NCI-H2081 treated with DMSO at 0.1 percent for 48 hours (cell line): ENCODE measurements around the gene C7orf33.
A peak's percentile ranks its signal among the peaks of the same experiment; 100 is the strongest.
"Not testable (repeated sequence)": the region's sequence is repeated elsewhere in the genome, so short reads cannot be mapped to it uniquely, and the experiment has no call there.

Experiments
- DNase-seq: peaks from one replicate; lab custom pipeline; 2025; lab: John Stamatoyannopoulos, UW

Gene C7orf33

DNA sequence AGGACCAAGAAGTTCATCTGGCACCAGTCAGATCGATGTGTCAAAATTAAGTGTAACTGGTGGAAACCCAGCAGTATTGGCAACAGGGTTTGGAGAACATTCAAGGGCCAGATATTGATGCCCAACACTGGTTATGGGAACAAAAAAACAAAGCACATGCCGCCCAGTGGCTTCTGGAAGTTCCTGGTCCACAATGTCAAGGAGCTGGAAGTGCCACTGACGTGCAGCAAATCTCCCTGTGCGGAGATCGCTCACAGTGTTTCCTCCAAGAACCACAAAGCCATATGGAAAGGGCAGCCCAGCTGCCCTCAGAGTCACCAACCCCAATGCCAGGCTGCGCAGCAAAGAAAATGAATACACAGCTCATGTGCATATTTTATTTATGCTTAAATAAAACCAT, 10.1 kb upstream of the C7orf33 start:
- no peak for DNase-seq

- DNase-seq: no peak
These were observed 8.9 kb upstream of the C7orf33 start for GRCh38 chr7:148581624-148582023.

DNA sequence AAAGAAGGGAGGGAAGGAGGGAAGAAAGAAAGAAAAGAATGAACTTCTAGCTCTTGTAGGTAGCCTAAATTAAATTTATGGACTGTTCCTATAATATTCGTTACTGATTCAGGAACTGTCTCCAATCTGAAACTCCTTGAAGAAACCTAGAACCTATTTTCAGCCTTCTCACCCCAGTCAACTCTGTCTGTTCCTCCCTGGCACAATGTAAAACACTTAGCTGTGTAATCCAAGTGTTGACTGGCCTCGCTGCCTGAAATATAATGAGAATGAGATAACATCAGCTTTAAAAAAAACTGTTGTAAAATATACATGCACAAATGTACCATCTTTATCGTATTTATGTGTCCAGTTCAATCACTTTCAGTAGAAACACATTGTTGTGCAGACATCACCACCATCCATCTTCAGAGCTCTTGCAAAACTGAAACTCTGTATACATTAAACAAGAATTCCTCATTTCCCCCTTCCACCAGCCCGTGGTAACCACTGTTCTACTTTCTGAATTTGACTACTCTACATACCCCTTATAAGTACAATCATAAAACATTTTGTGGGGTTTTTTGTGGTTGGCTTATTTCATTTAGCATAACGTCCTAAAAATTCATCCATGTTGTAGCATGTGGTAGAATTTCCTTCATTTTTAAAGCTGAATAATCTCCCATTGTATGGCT, 6.3 kb upstream of the C7orf33 start:
- no peak for DNase-seq

GRCh38 chr7:148585399-148585798, 5.2 kb upstream of the C7orf33 start:
- DNase-seq: no peak

DNA sequence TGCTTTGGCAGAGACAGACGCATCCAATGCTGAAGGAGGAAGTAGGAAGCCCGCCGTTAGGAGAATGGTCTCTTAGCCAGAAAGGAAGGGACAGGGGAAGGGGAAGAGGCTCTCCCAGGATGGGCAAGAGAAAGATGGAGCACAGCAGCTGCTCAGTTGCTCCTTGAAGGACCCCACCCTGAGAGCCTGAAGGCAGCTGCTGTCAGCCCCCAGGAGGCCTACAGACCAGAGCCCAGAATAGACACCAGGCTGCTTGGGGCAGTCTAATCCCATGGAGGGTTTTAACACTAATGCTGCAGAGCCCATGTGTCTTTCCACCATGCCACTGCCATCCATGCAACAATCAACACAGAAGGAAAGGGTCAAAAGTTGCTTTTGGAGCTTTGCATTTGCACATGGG, 3.5 kb upstream of the C7orf33 start:
- no peak for DNase-seq

GRCh38 chr7:148588168-148588567, 2.4 kb upstream of the C7orf33 start:
- DNase-seq: no peak

DNA sequence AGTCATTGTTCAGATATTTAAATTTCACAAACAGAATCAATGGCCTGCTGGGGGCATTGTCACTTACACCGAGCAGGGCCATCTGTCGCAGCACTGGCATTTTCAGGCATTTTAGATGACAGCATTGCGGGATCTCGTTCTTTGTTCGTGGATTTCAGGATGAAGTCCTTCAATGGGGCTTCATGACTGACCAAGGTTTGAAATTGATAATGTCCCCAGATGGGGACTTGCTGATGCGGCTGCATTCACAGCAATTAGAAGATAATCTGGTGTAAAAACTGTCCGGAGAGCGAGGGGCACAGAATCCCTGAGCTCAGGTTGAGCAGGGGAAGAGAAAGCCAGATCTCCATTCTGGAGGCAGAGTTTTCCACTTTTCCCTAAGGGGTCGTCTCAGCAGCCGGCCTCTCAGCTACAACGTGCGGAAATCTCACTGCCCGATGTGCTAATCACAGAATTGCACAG, 1.9 kb upstream of the C7orf33 start:
- DNase-seq: no peak

- no peak for DNase-seq
These were observed 926 bp upstream of the C7orf33 start for GRCh38 chr7:148589640-148590039.

DNA sequence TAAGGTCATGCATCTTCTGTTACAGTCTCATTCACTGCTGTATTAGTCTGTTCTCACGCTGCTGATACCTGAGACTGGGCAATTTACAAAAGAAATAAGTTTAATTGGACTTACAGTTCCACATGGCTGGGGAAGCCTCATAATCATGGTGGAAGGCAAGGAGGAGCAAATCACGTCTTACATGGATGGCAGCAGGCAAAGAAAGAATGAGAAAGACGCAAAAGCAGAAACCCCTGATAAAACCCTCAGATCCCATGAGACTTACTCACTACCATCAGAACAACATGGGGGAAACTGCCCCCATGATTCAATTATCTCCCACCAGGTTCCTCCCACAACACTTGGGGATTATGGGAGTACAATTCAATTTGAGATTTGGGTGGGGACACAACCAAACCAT, 5.8 kb downstream of the C7orf33 start:
- DNase-seq: not testable (repeated sequence)

GRCh38 chr7:148598351-148598750, 7.8 kb downstream of the C7orf33 start:
- no peak for DNase-seq

DNA sequence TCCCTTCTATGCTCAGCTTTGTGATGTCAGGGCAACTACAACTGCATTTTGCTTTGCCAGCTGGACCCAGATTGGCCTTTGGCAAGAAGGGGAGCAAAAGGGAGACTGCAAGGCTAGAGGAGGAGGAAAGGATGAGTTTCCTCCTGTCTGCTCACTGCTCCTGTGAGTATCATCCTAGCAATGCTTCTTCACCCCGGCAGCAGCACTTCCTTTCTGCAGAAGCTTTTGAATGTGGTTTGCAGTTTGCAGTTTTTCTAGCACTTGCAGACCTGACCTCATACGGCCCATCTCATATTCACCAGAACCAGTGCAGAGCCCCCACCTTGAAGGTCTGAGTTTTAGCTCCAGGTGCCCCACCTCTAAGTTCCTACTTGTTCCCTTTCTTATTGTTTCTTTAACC, 14.8 kb downstream of the C7orf33 start:
- DNase-seq: no peak

DNA sequence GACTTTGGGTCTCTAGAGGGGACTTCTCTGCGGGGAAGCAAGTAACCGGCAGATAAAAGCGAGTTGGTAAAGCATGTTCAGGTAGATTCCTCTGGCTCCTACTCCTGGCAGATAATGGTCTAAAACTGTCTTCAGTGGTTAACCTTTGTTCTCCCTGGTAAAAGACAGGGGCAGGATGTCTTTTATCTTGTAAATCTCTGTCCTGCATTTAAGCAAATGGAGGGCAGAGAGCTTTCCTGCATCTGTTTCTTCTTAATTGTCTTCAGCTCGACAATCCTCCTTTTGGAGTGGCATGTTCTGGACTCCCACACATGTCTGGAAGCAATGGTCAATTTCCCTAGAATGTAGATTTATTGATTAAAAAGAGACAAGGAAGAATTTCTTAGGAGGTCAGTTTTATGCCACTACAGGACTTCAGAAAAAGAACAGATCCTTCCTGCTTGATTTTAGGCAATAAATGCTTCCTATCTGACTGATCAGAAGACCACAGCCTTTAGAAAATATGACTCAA, 16.6 kb downstream of the C7orf33 start:
- no peak for DNase-seq

- no peak for DNase-seq
These were observed 18.6 kb downstream of the C7orf33 start for GRCh38 chr7:148609045-148609725.

DNA sequence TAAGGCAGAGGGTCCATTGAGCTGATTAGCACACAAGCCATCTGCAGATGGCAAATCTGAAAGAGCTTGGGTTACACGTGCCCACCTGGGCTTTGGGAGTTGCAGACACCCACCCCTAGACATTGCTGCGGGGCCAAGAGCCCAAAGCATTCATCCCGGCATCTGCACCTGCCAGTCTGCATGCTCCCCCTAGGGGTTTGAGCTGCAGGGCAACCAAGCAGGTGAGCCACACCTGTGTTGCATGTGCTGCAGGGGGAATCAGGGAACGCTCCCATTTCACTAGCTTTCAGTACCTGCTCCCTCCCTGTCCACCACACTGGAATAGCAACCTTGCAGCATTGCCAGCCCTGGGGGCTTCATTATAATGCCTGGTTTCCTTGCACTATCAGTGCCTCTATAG, 21.1 kb downstream of the C7orf33 start:
- DNase-seq: no peak

DNA sequence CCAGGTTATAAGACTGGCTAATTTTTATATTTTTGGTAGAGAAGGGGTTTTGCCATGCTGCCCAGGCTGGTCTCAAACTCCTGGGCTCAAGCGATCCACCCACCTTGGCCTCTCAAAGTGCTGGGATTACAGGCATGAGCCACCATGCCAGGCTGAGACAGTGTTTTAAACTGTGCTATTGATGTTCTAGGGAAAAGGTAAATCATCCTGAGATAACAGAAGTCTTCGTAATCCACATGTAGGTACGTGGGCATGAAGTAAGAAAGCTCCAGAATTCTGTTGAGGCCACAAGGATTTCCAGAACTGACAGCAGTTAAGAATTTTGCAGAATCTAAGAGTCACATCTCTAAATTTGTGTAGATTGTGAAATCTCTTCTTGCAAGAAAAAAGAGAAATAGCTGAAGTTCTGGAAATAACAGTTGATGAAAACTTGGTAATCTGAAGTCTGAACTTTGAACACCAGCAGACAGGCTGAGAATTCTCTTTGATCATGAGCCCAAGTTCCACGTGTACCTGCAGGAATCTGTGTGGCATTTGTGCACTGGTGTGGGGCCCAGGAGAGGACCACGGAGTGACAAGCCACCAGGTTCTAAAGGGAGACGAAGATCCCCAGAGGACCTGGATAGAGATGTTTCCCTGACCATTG, 24.6 kb downstream of the C7orf33 start:
- no peak for DNase-seq

DNA sequence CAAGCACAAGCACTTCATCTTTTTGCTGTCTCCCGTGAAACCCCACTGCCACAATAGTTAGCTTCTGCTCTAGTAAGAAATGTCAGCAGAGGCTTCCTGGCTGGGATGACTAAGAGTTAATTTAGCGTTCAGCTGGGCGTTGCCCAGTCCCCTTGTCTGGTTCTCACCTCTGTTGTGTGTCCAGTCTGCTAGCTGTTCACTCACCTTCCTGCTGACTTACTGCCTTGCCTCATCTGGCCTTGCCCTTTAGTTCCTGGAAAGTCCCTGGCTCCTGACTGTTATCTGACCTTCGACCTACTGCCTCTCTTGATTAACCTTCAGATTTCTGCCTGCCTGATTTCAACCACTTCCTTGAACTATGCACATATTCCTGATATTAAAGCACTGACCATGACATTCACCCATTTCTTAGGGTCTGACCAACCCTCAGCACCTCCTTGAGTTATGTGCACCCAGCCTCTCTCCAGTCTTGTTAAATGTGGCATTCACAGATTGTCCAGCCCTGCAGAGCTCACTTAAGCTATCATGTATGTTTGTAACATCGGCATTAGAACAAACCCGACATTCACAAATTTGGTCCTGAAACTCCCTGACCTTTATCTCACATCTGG, 30.3 kb downstream of the C7orf33 start:
- DNase-seq: no peak

DNA sequence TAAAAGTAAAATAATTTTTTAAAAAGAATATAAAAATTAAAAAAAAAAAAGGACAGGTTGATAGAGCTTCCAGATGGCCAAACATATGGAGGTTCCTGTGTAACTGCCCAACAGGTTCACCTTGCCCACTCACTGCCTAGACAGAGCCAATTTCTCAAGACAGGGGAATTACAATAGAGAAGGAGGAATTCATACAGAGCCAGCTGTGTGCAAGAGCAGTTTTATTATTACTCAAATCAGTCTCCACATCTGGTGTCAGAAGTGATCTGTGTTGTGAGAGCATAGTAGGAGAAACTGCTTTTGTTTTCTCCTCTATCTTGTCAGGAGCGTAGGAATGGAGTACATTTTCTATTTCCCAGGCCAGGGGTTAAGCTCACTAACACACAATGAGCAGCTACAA, 31.0 kb downstream of the C7orf33 start:
- DNase-seq: no peak

GRCh38 chr7:148622887-148623585, 32.5 kb downstream of the C7orf33 start:
- DNase-seq: peak; percentile 44

GRCh38 chr7:148623586-148624282, 33.2 kb downstream of the C7orf33 start:
- DNase-seq: no peak

- DNase-seq: no peak
These were observed 34.2 kb downstream of the C7orf33 start for GRCh38 chr7:148624735-148625134.

GRCh38 chr7:148625342-148625741, 34.8 kb downstream of the C7orf33 start:
- DNase-seq: no peak
